Panc1 (cell line): ENCODE measurements around the gene TRPV5. TPM values are rescaled to one million over a fixed set of nuclear protein-coding genes. Genes with fewer than 3 reads are reported as not detected.

Experiments used
- ATAC-seq: fragments of 200-7000 bp; cut with Tn5 transposase; 2 replicates; pipeline ENCODE4 v1.9.1; 2020; ENCODE audit warnings: mild to moderate bottlenecking, moderate library complexity
- BruUV-seq: library from RNA; stranded (reverse); fragments of 400-500 nt; replicated peaks from 2 replicates; lab custom pipeline; 2021; lab: Mats Ljungman, UMichigan
- CTCF ChIA-PET: fragments of 300-600 bp; sonication (Branson Sonifier 250); formaldehyde crosslinking; loops from one replicate; lab custom pipeline; 2022; ENCODE audit warnings: antibody characterized with exemption; lab: Charles Lee
- POLR2A ChIA-PET: fragments of 300-600 bp; sonication (Branson Sonifier 250); formaldehyde crosslinking; loops from one replicate; lab custom pipeline; 2022; ENCODE audit warnings: antibody characterized with exemption; lab: Charles Lee
- DNase-seq: peaks from one replicate; pipeline ENCODE4 v3.0.0-alpha.2; 2010; ENCODE audit warnings: low read depth, low spot score
- H3K27ac ChIP-seq: 2 replicates; pipeline ENCODE4 v1.5.1; 2011; ENCODE audit warnings: mild to moderate bottlenecking, low read length, inconsistent platforms
- H3K27me3 ChIP-seq: fragments of 200-500 bp; sonication (Bioruptor generic); 2 replicates; pipeline ENCODE4 v1.6.0; 2014; ENCODE audit warnings: low read length, inconsistent platforms; ENCODE audit not compliant: control insufficient read depth, insufficient read depth
- H3K36me3 ChIP-seq: fragments of 200-500 bp; sonication (Bioruptor generic); 2 replicates; pipeline ENCODE4 v1.5.1; 2014; ENCODE audit warnings: inconsistent platforms, mild to moderate bottlenecking, low read length, moderate library complexity; ENCODE audit not compliant: control insufficient read depth, insufficient read depth
- H3K4me1 ChIP-seq: 2 replicates; pipeline ENCODE4 v1.5.1; 2011; ENCODE audit warnings: inconsistent platforms, mild to moderate bottlenecking, low read length, moderate library complexity; ENCODE audit not compliant: control insufficient read depth, insufficient read depth
- H3K4me3 ChIP-seq, 2 experiments: 2 replicates each; pipeline ENCODE4 v1.5.1; 2011 to 2012; ENCODE audit warnings: low read depth in 2 of 2, low read length in 2 of 2, mild to moderate bottlenecking in 2 of 2, inconsistent platforms in 1 of 2, moderate library complexity in 1 of 2
- H3K9me3 ChIP-seq: fragments of 200-500 bp; sonication (Bioruptor generic); 2 replicates; pipeline ENCODE4 v1.5.1; 2014; ENCODE audit warnings: low read depth, mild to moderate bottlenecking, inconsistent platforms, low read length, moderate library complexity; ENCODE audit not compliant: control insufficient read depth, insufficient read depth
- CTCF ChIP-seq: fragments of 450-650 bp; IDR thresholded peaks from 2 replicates; pipeline ENCODE4 v1.5.1; 2017; ENCODE audit warnings: mild to moderate bottlenecking
- POLR2AphosphoS5 ChIP-seq: IDR thresholded peaks from 2 replicates; pipeline ENCODE4 v1.6.1; 2012; ENCODE audit warnings: mild to moderate bottlenecking, low read depth, low read length, moderate library complexity
- REST ChIP-seq, 2 experiments: IDR thresholded peaks; 2 replicates each; pipeline ENCODE4 v1.6.1; 2011 to 2012; ENCODE audit warnings: low read depth in 2 of 2, control low read depth in 1 of 2, low read length in 1 of 2, mild to moderate bottlenecking in 1 of 2, moderate library complexity in 1 of 2; ENCODE audit not compliant: insufficient read depth in 1 of 2
- SIN3A ChIP-seq: IDR thresholded peaks from 2 replicates; pipeline ENCODE4 v1.6.1; 2012; ENCODE audit warnings: low read depth, mild to moderate bottlenecking, low read length, moderate library complexity, borderline replicate concordance; ENCODE audit not compliant: insufficient read depth
- TCF7L2 ChIP-seq: IDR thresholded peaks from 2 replicates; pipeline ENCODE4 v1.6.1; 2011; ENCODE audit warnings: mild to moderate bottlenecking, low read depth, low read length, inconsistent platforms
- in situ Hi-C: cut with HindIII; loops from 2 replicates; pipeline ENCODE4 v1.10.0; 2016; ENCODE audit warnings: low sequenced_read_pairs, low pct_unique_long_range_greater_than_20kb
- intact Hi-C: fragments of 100-400 bp; cut with micrococcal nuclease; formaldehyde crosslinking; loops from one replicate; pipeline ENCODE4 v1.10.0; 2022; ENCODE audit not compliant: unreplicated experiment
- total RNA-seq: library from RNA; stranded (reverse); gene quantifications from one replicate; pipeline ENCODE4 v1.2.1, GENCODE V29; 2021; ENCODE audit not compliant: unreplicated experiment

The TRPV5 gene
- total RNA-seq, 1 experiment from 2014 or later: not detected

GRCh38 chr7:142878315-142878714 lies 55.2 kb downstream of the TRPV5 start:
- no peaks in the 10 kb centered on the region for H3K9me3 ChIP-seq
- H3K4me3 ChIP-seq: no peak overlapping the region
- intact Hi-C loops (no loop called here), in situ Hi-C loops (no loop called here)
- H3K4me1 ChIP-seq: no peaks in the 10 kb centered on the region
- ATAC-seq (no peak), DNase-seq (no peak)
- no peaks in the 10 kb centered on the region for H3K36me3 ChIP-seq
- BruUV-seq: no TSS peak
- ChIA-PET CTCF (no interaction called here), POLR2A (no interaction called here)
- H3K27me3 ChIP-seq: peaks cover 13% of the 10 kb centered on the region
- H3K27ac ChIP-seq: no peak overlapping the region
- TF ChIP-seq SIN3A (no peak), REST (IDR thresholded peaks at IDR 0.05; ENCODE audit: insufficient read depth in 1 of 2, low read depth in 2 of 2, low read length in 1 of 2) (no peak), CTCF (no peak), POLR2AphosphoS5 (no peak), TCF7L2 (no peak)

- Histone ChIP-seq H3K27ac (no peak overlapping the region), H3K4me1 (no peaks in the 10 kb centered on the region), H3K27me3 (peaks cover 11% of the 10 kb centered on the region), H3K4me3 (no peak overlapping the region), H3K9me3 (no peaks in the 10 kb centered on the region), H3K36me3 (no peaks in the 10 kb centered on the region)
- CTCF ChIA-PET: interaction anchor here (0.6 kb wide), 1 partner anchor 88 kb away, joined by 3 read pairs; no protein-coding TSS in a partner anchor
- TF ChIP-seq SIN3A: no peak
- no peak for TF ChIP-seq CTCF
- TF ChIP-seq POLR2AphosphoS5: no peak
- TF ChIP-seq TCF7L2: no peak
- no peak for TF ChIP-seq REST (IDR thresholded peaks at IDR 0.05; ENCODE audit: insufficient read depth in 1 of 2, low read depth in 2 of 2, low read length in 1 of 2)
- DNase-seq: no peak
- no peak for ATAC-seq
- intact Hi-C loops: no loop called here
- POLR2A ChIA-PET: no interaction called here
- BruUV-seq: no TSS peak
- in situ Hi-C loops: no loop called here
These were observed 56.3 kb downstream of the TRPV5 start for GRCh38 chr7:142876991-142877910.
